A673 (cell line): ENCODE data around the gene TBC1D5.

Experiments used
- EZH2 ChIP-seq: fragments of 200-600 bp; sonication (generic); IDR thresholded peaks from 2 replicates; pipeline ENCODE4 v1.6.1; 2017; ENCODE audit warnings: borderline replicate concordance, low read depth, mild to moderate bottlenecking, mixed read lengths, antibody characterized with exemption, low read length; ENCODE audit not compliant: poor library complexity, severe bottlenecking
- TF ChIP-seq, protein P1 (sequence below): fragments of 300-800, 200-600 bp; sonication (generic); conservative IDR thresholded peaks from 2 replicates; pipeline ENCODE4 v1.5.1; 2017; ENCODE audit warnings: low read depth, mild to moderate bottlenecking, antibody characterized with exemption, low read length, moderate library complexity, mixed read lengths

DNA sequence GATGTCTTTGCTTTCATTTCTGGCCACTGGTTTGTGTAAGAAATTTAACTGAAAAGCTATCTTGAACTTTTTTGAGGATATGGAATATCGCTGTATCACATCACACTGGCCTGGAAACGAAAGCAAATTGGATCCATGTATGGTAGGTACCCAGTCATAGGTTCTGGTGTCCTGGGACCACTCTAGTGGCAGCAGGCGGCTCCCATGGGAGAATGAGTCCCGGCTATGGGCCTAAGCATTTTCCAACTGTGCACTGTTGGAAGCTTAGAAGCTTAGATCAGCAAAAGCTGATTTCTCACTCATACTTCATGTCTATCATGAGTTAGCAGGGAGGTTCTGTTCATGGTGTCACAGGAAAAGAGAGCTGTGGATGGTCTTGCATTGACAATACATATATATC is 534.5 kb downstream of the TBC1D5 start:
- no peak for TF ChIP-seq EZH2
- TF ChIP-seq, protein P1, sequence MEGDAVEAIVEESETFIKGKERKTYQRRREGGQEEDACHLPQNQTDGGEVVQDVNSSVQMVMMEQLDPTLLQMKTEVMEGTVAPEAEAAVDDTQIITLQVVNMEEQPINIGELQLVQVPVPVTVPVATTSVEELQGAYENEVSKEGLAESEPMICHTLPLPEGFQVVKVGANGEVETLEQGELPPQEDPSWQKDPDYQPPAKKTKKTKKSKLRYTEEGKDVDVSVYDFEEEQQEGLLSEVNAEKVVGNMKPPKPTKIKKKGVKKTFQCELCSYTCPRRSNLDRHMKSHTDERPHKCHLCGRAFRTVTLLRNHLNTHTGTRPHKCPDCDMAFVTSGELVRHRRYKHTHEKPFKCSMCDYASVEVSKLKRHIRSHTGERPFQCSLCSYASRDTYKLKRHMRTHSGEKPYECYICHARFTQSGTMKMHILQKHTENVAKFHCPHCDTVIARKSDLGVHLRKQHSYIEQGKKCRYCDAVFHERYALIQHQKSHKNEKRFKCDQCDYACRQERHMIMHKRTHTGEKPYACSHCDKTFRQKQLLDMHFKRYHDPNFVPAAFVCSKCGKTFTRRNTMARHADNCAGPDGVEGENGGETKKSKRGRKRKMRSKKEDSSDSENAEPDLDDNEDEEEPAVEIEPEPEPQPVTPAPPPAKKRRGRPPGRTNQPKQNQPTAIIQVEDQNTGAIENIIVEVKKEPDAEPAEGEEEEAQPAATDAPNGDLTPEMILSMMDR, result no peak
